Activated CD8-positive, alpha-beta memory T cell treated with anti-CD3 and anti-CD28 coated beads for 36 hours (primary cell): ENCODE results near the gene ADM5. TPM values are rescaled to one million over a fixed set of nuclear protein-coding genes. Genes with fewer than 3 reads are reported as not detected.

Experiments used
- CTCF ChIA-PET: fragments of 350-600 bp; sonication (Branson Sonifier 250); formaldehyde crosslinking; loops from one replicate; lab custom pipeline; 2021; ENCODE audit warnings: antibody characterized with exemption; lab: Charles Lee
- POLR2A ChIA-PET: fragments of 350-600 bp; sonication (Branson Sonifier 250); formaldehyde crosslinking; loops from one replicate; lab custom pipeline; 2021; ENCODE audit warnings: antibody characterized with exemption; lab: Charles Lee
- total RNA-seq, 2 experiments: library from RNA; stranded (reverse); gene quantifications; one replicate each; pipeline ENCODE4 v1.2.3, GENCODE V29; 2021

Gene ADM5
- total RNA-seq: 1 to 10 TPM; 7.3 TPM

- CTCF ChIA-PET: interaction anchor here (0.9 to 1.3 kb wide), 2 partner anchors 9 to 12 kb away, joined by 4 read pairs; partner anchors contain the start of gene PRMT1
These were observed at the start of gene ADM5 for GRCh38 chr19:49689133-49690078. Gene ADM5, plus strand, starts transcription at chr19:49689594. Its CDS starts 244 bp downstream, at chr19:49689838.

GRCh38 chr19:49640113-49640898, 49.1 kb upstream of the ADM5 start, which contains the start of gene RRAS:
Gene RRAS, minus strand, starts transcription at chr19:49640143. Its CDS starts 45 bp downstream, at chr19:49640098.
- CTCF ChIA-PET: interaction anchor here (0.6 to 2.2 kb wide), 7 partner anchors 18 to 134 kb away, joined by 3 to 8 read pairs (median 4); partner anchors contain the start of genes PRMT1 and PRR12

More at GRCh38 chr19:49689133-49690078, at the start of gene ADM5:
- POLR2A ChIA-PET: interaction anchor here (1.2 kb wide), 1 partner anchor 11 kb away, joined by 4 read pairs; no protein-coding TSS in a partner anchor

GRCh38 chr19:49641688-49642491, 47.5 kb upstream of the ADM5 start, which contains the start of gene SCAF1:
Gene SCAF1, plus strand, starts transcription at chr19:49642209. Its CDS starts 2,818 bp downstream, at chr19:49645027.
- POLR2A ChIA-PET: no interaction called here
- CTCF ChIA-PET: interaction anchor here (0.8 to 2.2 kb wide), 3 partner anchors 31 to 118 kb away, joined by 3 to 8 read pairs (median 6); partner anchors contain the start of gene PRR12

More at GRCh38 chr19:49640113-49640898, 49.1 kb upstream of the ADM5 start, which contains the start of gene RRAS:
- POLR2A ChIA-PET: interaction anchor here (0.6 to 1.9 kb wide), 10 partner anchors 9 to 153 kb away, joined by 3 to 11 read pairs (median 4); partner anchors contain the start of genes BCL2L12, IRF3, PRMT1 and PRR12

GRCh38 chr19:49642492-49643035, 46.8 kb upstream of the ADM5 start:
- POLR2A ChIA-PET: no interaction called here
- CTCF ChIA-PET: interaction anchor here (0.8 to 1.4 kb wide), 3 partner anchors 30 to 39 kb away, joined by 3 to 6 read pairs (median 6); partner anchors contain the start of gene PRMT1

- CTCF ChIA-PET: interaction anchor here (0.8 to 1.1 kb wide), 4 partner anchors 21 to 38 kb away, joined by 3 to 6 read pairs (median 4); partner anchors contain the start of gene PRMT1
- POLR2A ChIA-PET: interaction anchor here (0.5 to 0.7 kb wide), 3 partner anchors 24 to 79 kb away, joined by 3 to 5 read pairs (median 4); no protein-coding TSS in a partner anchor
These were observed 45.9 kb upstream of the ADM5 start for GRCh38 chr19:49643466-49643865.

- POLR2A ChIA-PET: no interaction called here
- CTCF ChIA-PET: no interaction called here
These were observed 43.8 kb upstream of the ADM5 start for GRCh38 chr19:49645592-49645991.

GRCh38 chr19:49645995-49646394, 43.4 kb upstream of the ADM5 start:
- CTCF ChIA-PET: no interaction called here
- POLR2A ChIA-PET: no interaction called here

- POLR2A ChIA-PET: no interaction called here
- CTCF ChIA-PET: no interaction called here
These were observed 42.8 kb upstream of the ADM5 start for GRCh38 chr19:49646586-49646985.

GRCh38 chr19:49651029-49651819, 38.2 kb upstream of the ADM5 start:
- ChIA-PET CTCF (no interaction called here), POLR2A (no interaction called here)

GRCh38 chr19:49651820-49652550, 37.4 kb upstream of the ADM5 start:
- POLR2A ChIA-PET: no interaction called here

GRCh38 chr19:49652551-49653465, 36.6 kb upstream of the ADM5 start:
- ChIA-PET POLR2A (interaction anchor here (0.6 kb wide), 1 partner anchor 127 kb away, joined by 3 read pairs; no protein-coding TSS in a partner anchor), CTCF (no interaction called here)

More at GRCh38 chr19:49651820-49652550, 37.4 kb upstream of the ADM5 start:
- CTCF ChIA-PET: no interaction called here

GRCh38 chr19:49653466-49653806, 36.0 kb upstream of the ADM5 start:
- ChIA-PET POLR2A (no interaction called here), CTCF (no interaction called here)

- ChIA-PET CTCF (interaction anchor here (1.5 kb wide), 1 partner anchor 18 kb away, joined by 4 read pairs; no protein-coding TSS in a partner anchor), POLR2A (interaction anchor here (1.6 kb wide), 1 partner anchor 10 kb away, joined by 7 read pairs; no protein-coding TSS in a partner anchor)
These were observed 34.8 kb upstream of the ADM5 start for GRCh38 chr19:49654581-49654980.

GRCh38 chr19:49655570-49656455, 33.6 kb upstream of the ADM5 start:
- ChIA-PET CTCF (interaction anchor here (1.5 kb wide), 1 partner anchor 16 kb away, joined by 4 read pairs; no protein-coding TSS in a partner anchor), POLR2A (interaction anchor here (1.6 kb wide), 1 partner anchor 9 kb away, joined by 7 read pairs; no protein-coding TSS in a partner anchor)
